HEK293 (cell line): ENCODE measurements around the gene NUFIP2.
A peak's percentile ranks its signal among the peaks of the same experiment; 100 is the strongest.

Experiments
- CTCF ChIA-PET: fragments of 350-600 bp; formaldehyde crosslinking; extraction: SDS; loops from one replicate; lab custom pipeline; 2021; ENCODE audit warnings: antibody characterized with exemption; lab: Yijun Ruan, JAX
- POLR2A ChIA-PET: fragments of 300-600 bp; formaldehyde crosslinking; extraction: SDS; loops from one replicate; lab custom pipeline; 2020; ENCODE audit warnings: antibody characterized with exemption, inconsistent platforms; lab: Yijun Ruan, JAX
- H3K27ac ChIP-seq: fragments of 200-500 bp; sonication (Bioruptor generic); 2 replicates; pipeline ENCODE4 v1.5.1; 2014; ENCODE audit warnings: low read depth, low read length, control low read depth, inconsistent platforms; ENCODE audit errors: extremely low read depth
- H3K36me3 ChIP-seq, 2 experiments: fragments of 200-500 bp in 1 of 2; sonication (Bioruptor generic) in 1 of 2; 1 replicate in 1 of 2; 2 replicates in 1 of 2; pipeline ENCODE4 v1.5.1; 2014 to 2017; ENCODE audit warnings: inconsistent platforms in 2 of 2, low read length in 2 of 2; ENCODE audit not compliant: control insufficient read depth in 2 of 2, insufficient read depth in 1 of 2
- H3K4me1 ChIP-seq: fragments of 200-500 bp; sonication (Bioruptor generic); 2 replicates; pipeline ENCODE4 v1.5.1; 2014; ENCODE audit warnings: mild to moderate bottlenecking, low read length, inconsistent platforms; ENCODE audit not compliant: control insufficient read depth, insufficient read depth
- H3K4me3 ChIP-seq: 2 replicates; pipeline ENCODE4 v1.5.1; 2011; ENCODE audit warnings: low read depth, mild to moderate bottlenecking, control low read depth, low read length, moderate library complexity
- H3K9me3 ChIP-seq: fragments of 200-500 bp; sonication (Bioruptor generic); 2 replicates; pipeline ENCODE4 v1.5.1; 2014; ENCODE audit warnings: low read depth, low read length, inconsistent platforms; ENCODE audit not compliant: control insufficient read depth, insufficient read depth
- GLIS2 ChIP-seq: fragments of 450-650 bp; formaldehyde crosslinking; IDR thresholded peaks from 2 replicates; pipeline ENCODE4 v1.5.1; 2016; ENCODE audit warnings: missing biosample characterization, missing genetic modification characterization
- HIC1 ChIP-seq: fragments of 450-650 bp; formaldehyde crosslinking; IDR thresholded peaks from 2 replicates; pipeline ENCODE4 v1.5.1; 2016; ENCODE audit warnings: missing biosample characterization, missing genetic modification characterization
- KLF16 ChIP-seq: fragments of 450-650 bp; formaldehyde crosslinking; IDR thresholded peaks from 2 replicates; pipeline ENCODE4 v1.5.1; 2017; ENCODE audit warnings: missing biosample characterization, missing genetic modification characterization
- PATZ1 ChIP-seq: fragments of 450-650 bp; formaldehyde crosslinking; IDR thresholded peaks from 2 replicates; pipeline ENCODE4 v1.5.1; 2016; ENCODE audit warnings: missing biosample characterization, missing genetic modification characterization
- REST ChIP-seq: fragments of 450-650 bp; formaldehyde crosslinking; IDR thresholded peaks from 2 replicates; pipeline ENCODE4 v1.5.1; 2016; ENCODE audit warnings: missing biosample characterization, missing genetic modification characterization
- YY1 ChIP-seq: fragments of 450-650 bp; formaldehyde crosslinking; IDR thresholded peaks from 2 replicates; pipeline ENCODE4 v1.5.1; 2018; ENCODE audit warnings: missing biosample characterization, missing genetic modification characterization
- ZBTB10 ChIP-seq: fragments of 450-650 bp; formaldehyde crosslinking; IDR thresholded peaks from 2 replicates; pipeline ENCODE4 v1.5.1; 2016; ENCODE audit warnings: missing biosample characterization, missing genetic modification characterization
- ZBTB26 ChIP-seq: fragments of 450-650 bp; formaldehyde crosslinking; optimal IDR thresholded peaks from 2 replicates; pipeline ENCODE3; 2016; ENCODE audit warnings: missing biosample characterization, mild to moderate bottlenecking, missing genetic modification characterization
- ZEB2 ChIP-seq: fragments of 450-650 bp; formaldehyde crosslinking; IDR thresholded peaks from 2 replicates; pipeline ENCODE4 v1.5.1; 2016; ENCODE audit warnings: missing biosample characterization, missing genetic modification characterization
- ZFP69B ChIP-seq: fragments of 450-650 bp; formaldehyde crosslinking; IDR thresholded peaks from 2 replicates; pipeline ENCODE4 v1.5.1; 2016; ENCODE audit warnings: missing biosample characterization, missing genetic modification characterization
- ZIC2 ChIP-seq: fragments of 450-650 bp; formaldehyde crosslinking; IDR thresholded peaks from 2 replicates; pipeline ENCODE4 v1.5.1; 2016; ENCODE audit warnings: missing biosample characterization, missing genetic modification characterization
- ZNF398 ChIP-seq: fragments of 450-650 bp; formaldehyde crosslinking; IDR thresholded peaks from 2 replicates; pipeline ENCODE4 v1.5.1; 2017; ENCODE audit warnings: missing biosample characterization, missing genetic modification characterization
- ZNF610 ChIP-seq: fragments of 450-650 bp; formaldehyde crosslinking; IDR thresholded peaks from 2 replicates; pipeline ENCODE4 v1.5.1; 2016; ENCODE audit warnings: missing biosample characterization, missing genetic modification characterization, borderline replicate concordance
- ZNF654 ChIP-seq: fragments of 450-650 bp; formaldehyde crosslinking; IDR thresholded peaks from 2 replicates; pipeline ENCODE4 v1.5.1; 2016; ENCODE audit warnings: low read depth, missing biosample characterization, missing genetic modification characterization
- ZSCAN4 ChIP-seq: fragments of 450-650 bp; formaldehyde crosslinking; IDR thresholded peaks from 2 replicates; pipeline ENCODE4 v1.5.1; 2017; ENCODE audit warnings: missing biosample characterization, missing genetic modification characterization

Gene NUFIP2

GRCh38 chr17:29292992-29293889 is 707 bp downstream of the NUFIP2 start (continued):
- peak; percentile 70 for TF ChIP-seq ZNF398 (tag by site-specific recombination)
- TF ChIP-seq, all 188 proteins: peak for 42

- Histone ChIP-seq H3K36me3 (peaks cover 33 to 37% of the 10 kb centered on the region in 2 experiments), H3K4me1 (peaks cover 11% of the 10 kb centered on the region), H3K27ac (peak overlapping the region; percentile 99), H3K4me3 (peak overlapping the region; percentile 86), H3K9me3 (no peaks in the 10 kb centered on the region)
- ChIA-PET CTCF (interaction anchor here (0.6 to 3.5 kb wide), 15 partner anchors 14 to 518 kb away, joined by 3 to 36 read pairs (median 3); no protein-coding TSS in a partner anchor), POLR2A (interaction anchor here (0.6 to 3.3 kb wide), 18 partner anchors 9 to 566 kb away, joined by 3 to 22 read pairs (median 4); partner anchors contain the start of genes ANKRD13B, PHF12 and TAOK1)
- peak; percentile 57 for TF ChIP-seq ZIC2 (tag by site-specific recombination)
- no peak for TF ChIP-seq ZNF654
- peak; percentile 22; the same call in 1 of the 2 replicates for TF ChIP-seq YY1 (tag by site-specific recombination)
- TF ChIP-seq ZSCAN4 (tag by site-specific recombination), result no peak
- TF ChIP-seq PATZ1 (tag by site-specific recombination), result peak; percentile 56
- peak; percentile 53; the same call in 1 of the 2 replicates for TF ChIP-seq ZBTB10 (tag by site-specific recombination)
- peak; percentile 28; the same call in 1 of the 2 replicates for TF ChIP-seq ZNF610
- 0 out of 2 replicates have a peak, but pooled peaks have one; percentile 17 for TF ChIP-seq REST (tag by site-specific recombination)
- TF ChIP-seq ZFP69B (tag by site-specific recombination), result 0 out of 2 replicates have a peak, but pooled peaks have one; percentile 21
- TF ChIP-seq ZBTB26 (tag by site-specific recombination), result peak; percentile 39
- peak; percentile 63 for TF ChIP-seq GLIS2
- TF ChIP-seq KLF16, result 0 out of 2 replicates have a peak, but pooled peaks have one; percentile 35
- TF ChIP-seq HIC1 (tag by site-specific recombination), result no peak
- 0 out of 2 replicates have a peak, but pooled peaks have one; percentile 22 for TF ChIP-seq ZEB2
Measured at GRCh38 chr17:29292071-29292991, 1.6 kb downstream of the NUFIP2 start.
